NCI-H2227 (cell line): ENCODE data around the gene SLC10A7.

Experiments
- DNase-seq: peaks from one replicate; lab custom pipeline; 2025; ENCODE audit not compliant: unreplicated experiment; lab: John Stamatoyannopoulos, UW

The SLC10A7 gene

DNA sequence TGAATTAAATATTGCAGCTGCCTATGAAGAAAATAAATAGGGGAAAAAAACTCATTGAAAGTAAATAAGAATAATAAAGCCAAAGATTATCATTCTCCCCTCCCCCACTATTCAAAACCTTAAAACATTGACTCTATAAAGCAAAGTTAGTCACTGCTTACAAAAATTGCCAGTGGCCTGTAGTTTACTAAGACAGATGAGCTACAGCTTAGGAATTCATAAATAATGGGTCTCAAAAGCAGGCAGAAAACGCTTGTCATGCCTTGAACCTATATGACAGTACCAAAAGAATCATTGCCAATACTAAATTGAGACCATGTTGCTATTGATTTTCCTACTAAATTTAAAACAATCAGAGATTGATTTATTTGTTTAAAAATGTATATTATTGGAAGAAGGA is 78.9 kb downstream of the SLC10A7 start:
- DNase-seq, result no peak

GRCh38 chr4:146439999-146440398 is 81.7 kb downstream of the SLC10A7 start:
- no peak for DNase-seq

DNA sequence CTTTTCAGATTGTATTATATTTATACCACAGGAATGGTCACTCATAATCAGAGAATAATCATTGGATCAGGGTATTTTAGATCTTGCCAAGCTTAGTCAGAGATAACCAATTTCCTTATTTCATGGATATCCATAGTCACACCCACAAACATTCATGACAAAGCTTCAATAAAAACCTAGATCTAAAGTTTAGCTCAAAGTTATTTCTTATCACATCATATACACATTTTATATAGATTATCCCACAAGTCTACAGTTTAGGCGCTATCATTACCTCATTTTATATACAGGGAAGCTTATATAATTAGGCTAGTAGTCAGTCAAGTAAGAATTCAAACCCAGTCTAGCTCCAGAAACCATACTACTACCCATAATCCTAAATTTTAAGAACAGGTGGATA is 82.3 kb downstream of the SLC10A7 start:
- DNase-seq, result no peak

- DNase-seq, result no peak
Measured at GRCh38 chr4:146437778-146438177, 84.0 kb downstream of the SLC10A7 start.

GRCh38 chr4:146436423-146437162 is 85.1 kb downstream of the SLC10A7 start:
- no peak for DNase-seq

DNA sequence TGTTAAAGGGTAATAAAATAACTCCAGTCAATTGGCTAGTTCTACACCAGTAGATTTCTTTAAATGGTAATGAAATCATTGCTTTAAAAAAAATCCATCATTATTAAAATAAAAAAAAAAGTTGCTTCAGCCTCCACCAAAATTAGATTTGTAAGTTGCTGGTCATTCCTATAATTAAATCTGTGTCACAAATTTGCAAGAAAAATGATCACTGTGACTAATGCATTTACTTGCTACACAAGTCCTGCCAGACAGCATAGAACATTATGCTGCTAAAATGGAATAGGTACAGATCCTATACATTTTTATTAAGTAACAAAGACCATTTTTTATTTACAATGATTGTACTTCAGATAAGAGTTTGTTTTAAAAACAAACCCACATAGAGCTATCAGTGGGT is 85.8 kb downstream of the SLC10A7 start:
- no peak for DNase-seq

DNA sequence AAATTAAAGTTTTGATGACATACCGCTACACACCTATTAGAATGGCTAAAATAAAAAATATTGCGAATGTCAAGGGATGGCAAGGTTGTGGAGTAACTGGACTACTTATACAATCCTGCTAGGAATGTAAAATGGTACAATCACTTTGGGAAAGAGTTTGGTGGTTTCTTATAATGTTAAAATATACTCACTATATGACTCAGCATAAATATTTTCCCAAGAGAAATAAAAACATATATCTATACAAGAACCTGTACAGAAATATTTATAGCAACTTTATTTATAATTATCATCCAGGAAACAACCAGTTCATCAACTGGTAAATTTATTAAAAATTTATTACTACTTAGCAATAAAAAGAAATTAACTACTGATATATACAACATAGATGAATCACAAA is 89.7 kb downstream of the SLC10A7 start:
- no peak for DNase-seq

DNA sequence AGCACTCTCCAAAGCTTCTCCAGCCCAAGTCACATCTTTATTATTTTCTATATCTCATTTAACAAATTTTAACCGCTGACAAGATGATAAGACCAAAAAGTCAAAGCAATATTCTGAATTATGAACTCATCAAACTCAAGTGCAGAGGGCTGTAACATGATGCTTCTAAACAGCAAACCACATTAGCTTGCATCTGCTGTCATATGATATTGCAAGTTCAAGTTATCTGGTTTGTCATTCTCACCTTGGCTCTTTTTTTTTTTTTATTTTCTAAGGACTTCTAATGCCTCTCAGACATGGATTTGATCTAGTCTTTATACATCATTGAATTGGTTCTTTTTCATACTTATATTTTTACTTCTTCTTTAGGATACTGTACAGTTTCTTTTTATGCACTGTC is 93.4 kb downstream of the SLC10A7 start:
- DNase-seq, result no peak

- no peak for DNase-seq
Measured at GRCh38 chr4:146417822-146418221, 103.9 kb downstream of the SLC10A7 start.

DNA sequence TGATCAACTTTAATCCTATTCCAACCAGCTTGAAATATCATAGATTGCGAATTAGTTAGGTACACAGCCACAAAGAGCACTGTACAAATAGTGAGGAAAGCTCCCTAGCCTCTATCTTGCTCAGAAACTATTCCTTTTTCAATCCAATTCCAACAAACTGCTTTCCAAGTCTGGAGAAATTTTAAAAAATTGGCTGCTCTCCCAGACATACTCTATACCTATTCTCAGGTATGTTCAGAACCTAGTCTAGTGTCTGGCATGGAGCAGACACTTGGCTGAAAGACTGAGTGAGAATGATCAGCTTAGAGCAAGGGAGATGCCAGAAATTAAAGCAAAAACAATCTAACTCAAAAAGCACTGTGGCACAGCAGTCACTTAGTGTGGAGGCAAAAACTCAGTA is 105.9 kb downstream of the SLC10A7 start:
- no peak for DNase-seq

GRCh38 chr4:146407669-146408084 is 114.1 kb downstream of the SLC10A7 start:
- DNase-seq, result no peak

DNA sequence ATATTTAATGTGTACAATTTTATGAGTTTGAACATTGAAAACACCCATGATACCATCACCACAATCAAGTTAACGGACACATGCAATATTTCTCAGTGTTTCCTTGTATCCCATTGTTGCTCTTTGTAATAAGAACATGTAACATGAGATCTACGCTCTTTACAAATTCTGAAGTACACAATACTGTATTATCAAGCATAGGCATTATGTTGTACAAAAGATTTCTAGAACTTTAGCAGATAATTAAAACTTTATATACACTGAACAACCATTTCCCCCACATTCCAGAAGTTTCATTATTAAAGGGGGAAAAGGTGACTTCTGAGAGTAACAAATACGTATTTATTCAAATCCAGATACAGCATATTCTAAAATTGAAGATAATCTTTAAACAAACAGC is 114.5 kb downstream of the SLC10A7 start:
- no peak for DNase-seq

GRCh38 chr4:146401274-146401673 is 120.5 kb downstream of the SLC10A7 start:
- DNase-seq, result no peak

GRCh38 chr4:146398896-146399445 is 122.8 kb downstream of the SLC10A7 start:
- no peak for DNase-seq

DNA sequence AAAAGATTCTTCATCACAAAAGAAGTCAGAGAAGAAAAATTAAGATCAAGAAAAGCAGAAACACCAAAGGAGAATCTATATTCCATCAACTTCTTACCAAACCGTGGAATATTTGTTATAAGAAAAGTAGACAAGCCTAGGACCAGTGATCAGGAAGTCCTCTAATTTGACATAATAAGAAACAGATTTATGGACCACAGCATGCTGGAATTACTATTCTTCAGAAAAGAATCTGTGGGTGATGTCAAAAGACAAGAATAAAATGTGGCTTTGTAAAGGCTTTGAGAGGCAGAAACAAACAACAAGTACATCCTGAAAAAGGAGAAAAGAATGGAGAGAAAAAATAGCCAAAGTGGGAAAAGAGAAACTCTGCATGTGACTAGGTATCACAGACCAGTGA is 123.3 kb downstream of the SLC10A7 start:
- DNase-seq, result no peak

- no peak for DNase-seq
Measured at GRCh38 chr4:146389561-146389960, 132.2 kb downstream of the SLC10A7 start.

DNA sequence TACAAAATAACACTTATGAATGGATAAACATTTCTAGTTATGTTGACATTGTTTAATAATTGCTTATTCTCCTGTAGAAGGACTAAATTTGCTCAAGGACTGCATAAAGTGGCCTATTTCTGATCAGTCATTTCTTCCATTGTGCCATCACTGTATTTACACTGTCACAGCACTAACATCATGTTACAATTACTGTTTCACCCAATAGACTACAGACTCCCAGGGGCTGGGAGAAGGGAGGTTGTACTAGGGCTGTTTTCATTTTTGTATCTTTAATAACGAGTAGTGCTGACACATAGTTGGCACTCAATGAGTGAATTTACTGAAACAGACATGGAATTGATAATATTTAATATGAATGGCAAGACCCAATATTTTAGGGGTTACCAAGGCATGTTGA is 139.5 kb downstream of the SLC10A7 start:
- no peak for DNase-seq

- DNase-seq, result no peak
Measured at GRCh38 chr4:146381263-146381872, 140.4 kb downstream of the SLC10A7 start.

- DNase-seq, result no peak
Measured at GRCh38 chr4:146379744-146380143, 142.0 kb downstream of the SLC10A7 start.

GRCh38 chr4:146371812-146372211 is 149.9 kb downstream of the SLC10A7 start:
- DNase-seq, result no peak

- no peak for DNase-seq
Measured at GRCh38 chr4:146370841-146371240, 150.9 kb downstream of the SLC10A7 start.

- DNase-seq, result no peak
Measured at GRCh38 chr4:146369446-146369845, 152.3 kb downstream of the SLC10A7 start.

DNA sequence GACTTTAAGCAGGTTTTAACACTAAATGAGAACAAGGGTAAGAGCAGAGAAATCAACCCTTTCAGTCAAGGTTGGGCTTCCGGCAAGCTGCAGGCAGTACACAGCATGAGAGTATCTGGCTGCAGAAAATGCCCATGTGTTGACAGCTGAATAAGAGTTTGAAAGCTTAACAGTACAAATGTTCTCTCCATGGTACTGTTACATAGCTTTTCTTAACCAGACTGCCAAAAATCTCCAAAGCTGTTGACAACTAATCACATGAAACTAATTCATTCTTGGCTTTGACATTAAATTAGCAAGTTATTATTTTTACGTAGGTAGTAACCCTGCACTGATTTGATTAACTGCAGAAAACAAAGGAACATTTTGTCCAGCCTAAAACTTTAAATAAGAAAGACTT is 153.5 kb downstream of the SLC10A7 start:
- DNase-seq, result no peak
